ENCODE results near the gene WDR46.

Gene WDR46

GRCh38 chr6:33279257-33279695, 9.8 kb downstream of the WDR46 start:
- TF ChIP-seq FOXP2 (optimal IDR thresholded peaks at IDR 0.05; ENCODE audit: borderline replicate concordance, extremely low read depth, extremely low read length, insufficient read depth) (no peak), TAF1 (IDR thresholded peaks at IDR 0.05; ENCODE audit: borderline replicate concordance, insufficient read depth, low read length) (no peak), POLR2AphosphoS5 (IDR thresholded peaks at IDR 0.05; ENCODE audit: low read depth, low read length) (no peak), SIN3A (IDR thresholded peaks at IDR 0.05; ENCODE audit: borderline replicate concordance, insufficient read depth, low read length) (no peak)
- TF ChIP-seq, protein P1, sequence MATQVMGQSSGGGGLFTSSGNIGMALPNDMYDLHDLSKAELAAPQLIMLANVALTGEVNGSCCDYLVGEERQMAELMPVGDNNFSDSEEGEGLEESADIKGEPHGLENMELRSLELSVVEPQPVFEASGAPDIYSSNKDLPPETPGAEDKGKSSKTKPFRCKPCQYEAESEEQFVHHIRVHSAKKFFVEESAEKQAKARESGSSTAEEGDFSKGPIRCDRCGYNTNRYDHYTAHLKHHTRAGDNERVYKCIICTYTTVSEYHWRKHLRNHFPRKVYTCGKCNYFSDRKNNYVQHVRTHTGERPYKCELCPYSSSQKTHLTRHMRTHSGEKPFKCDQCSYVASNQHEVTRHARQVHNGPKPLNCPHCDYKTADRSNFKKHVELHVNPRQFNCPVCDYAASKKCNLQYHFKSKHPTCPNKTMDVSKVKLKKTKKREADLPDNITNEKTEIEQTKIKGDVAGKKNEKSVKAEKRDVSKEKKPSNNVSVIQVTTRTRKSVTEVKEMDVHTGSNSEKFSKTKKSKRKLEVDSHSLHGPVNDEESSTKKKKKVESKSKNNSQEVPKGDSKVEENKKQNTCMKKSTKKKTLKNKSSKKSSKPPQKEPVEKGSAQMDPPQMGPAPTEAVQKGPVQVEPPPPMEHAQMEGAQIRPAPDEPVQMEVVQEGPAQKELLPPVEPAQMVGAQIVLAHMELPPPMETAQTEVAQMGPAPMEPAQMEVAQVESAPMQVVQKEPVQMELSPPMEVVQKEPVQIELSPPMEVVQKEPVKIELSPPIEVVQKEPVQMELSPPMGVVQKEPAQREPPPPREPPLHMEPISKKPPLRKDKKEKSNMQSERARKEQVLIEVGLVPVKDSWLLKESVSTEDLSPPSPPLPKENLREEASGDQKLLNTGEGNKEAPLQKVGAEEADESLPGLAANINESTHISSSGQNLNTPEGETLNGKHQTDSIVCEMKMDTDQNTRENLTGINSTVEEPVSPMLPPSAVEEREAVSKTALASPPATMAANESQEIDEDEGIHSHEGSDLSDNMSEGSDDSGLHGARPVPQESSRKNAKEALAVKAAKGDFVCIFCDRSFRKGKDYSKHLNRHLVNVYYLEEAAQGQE (IDR thresholded peaks at IDR 0.05; ENCODE audit: insufficient read depth in 1 of 2, low read depth in 2 of 2, low read length in 2 of 2), result no peak

DNA sequence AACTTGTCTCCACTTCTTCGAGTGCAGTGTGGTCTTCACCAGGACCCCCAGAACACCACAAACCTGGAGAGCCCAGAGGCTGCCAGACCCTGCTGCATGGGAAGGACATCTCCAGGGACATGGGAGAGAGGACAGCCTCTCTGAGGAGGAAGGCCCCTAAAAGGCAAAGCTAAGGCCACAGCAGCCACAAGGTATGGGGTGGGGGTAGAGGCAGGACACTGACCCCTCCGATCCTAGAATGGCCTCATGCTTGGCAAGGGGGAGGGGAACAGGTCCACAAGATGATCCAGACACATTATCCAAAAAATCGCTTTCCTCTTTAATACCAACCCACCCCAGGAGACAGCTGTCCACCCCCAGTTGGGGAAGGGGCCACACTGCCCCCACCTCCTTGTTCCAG, 10.2 kb downstream of the WDR46 start:
- no peak for TF ChIP-seq POLR2AphosphoS5 (IDR thresholded peaks at IDR 0.05; ENCODE audit: low read depth, low read length)
- TF ChIP-seq, protein P1 (IDR thresholded peaks at IDR 0.05; ENCODE audit: insufficient read depth in 1 of 2, low read depth in 2 of 2, low read length in 2 of 2), result no peak
- TF ChIP-seq TAF1 (IDR thresholded peaks at IDR 0.05; ENCODE audit: borderline replicate concordance, insufficient read depth, low read length), result no peak
- no peak for TF ChIP-seq SIN3A (IDR thresholded peaks at IDR 0.05; ENCODE audit: borderline replicate concordance, insufficient read depth, low read length)
- TF ChIP-seq FOXP2 (optimal IDR thresholded peaks at IDR 0.05; ENCODE audit: borderline replicate concordance, extremely low read depth, extremely low read length, insufficient read depth), result no peak

DNA sequence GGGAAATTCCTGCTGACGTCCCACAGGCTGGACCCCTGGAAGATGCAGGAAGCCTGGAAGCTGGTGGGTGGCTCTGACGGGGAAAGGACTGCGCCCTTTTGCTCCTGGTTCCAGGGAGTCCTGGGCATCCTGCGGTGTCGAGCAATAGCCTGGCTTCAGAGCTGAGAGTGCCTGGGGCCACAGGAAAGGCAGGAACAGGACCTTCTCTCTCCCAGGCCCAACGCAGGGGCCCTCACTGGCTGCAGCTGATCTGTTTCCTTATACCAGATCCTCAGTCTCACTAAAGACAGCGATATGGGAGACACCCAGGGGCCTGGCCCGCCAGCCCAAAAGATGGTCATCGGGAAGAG, 10.7 kb downstream of the WDR46 start:
- TF ChIP-seq FOXP2 (optimal IDR thresholded peaks at IDR 0.05; ENCODE audit: borderline replicate concordance, extremely low read depth, extremely low read length, insufficient read depth) (no peak), TAF1 (IDR thresholded peaks at IDR 0.05; ENCODE audit: borderline replicate concordance, insufficient read depth, low read length) (no peak), POLR2AphosphoS5 (IDR thresholded peaks at IDR 0.05; ENCODE audit: low read depth, low read length) (no peak), SIN3A (IDR thresholded peaks at IDR 0.05; ENCODE audit: borderline replicate concordance, insufficient read depth, low read length) (no peak)
- TF ChIP-seq, protein P1 (IDR thresholded peaks at IDR 0.05; ENCODE audit: insufficient read depth in 1 of 2, low read depth in 2 of 2, low read length in 2 of 2), result no peak

DNA sequence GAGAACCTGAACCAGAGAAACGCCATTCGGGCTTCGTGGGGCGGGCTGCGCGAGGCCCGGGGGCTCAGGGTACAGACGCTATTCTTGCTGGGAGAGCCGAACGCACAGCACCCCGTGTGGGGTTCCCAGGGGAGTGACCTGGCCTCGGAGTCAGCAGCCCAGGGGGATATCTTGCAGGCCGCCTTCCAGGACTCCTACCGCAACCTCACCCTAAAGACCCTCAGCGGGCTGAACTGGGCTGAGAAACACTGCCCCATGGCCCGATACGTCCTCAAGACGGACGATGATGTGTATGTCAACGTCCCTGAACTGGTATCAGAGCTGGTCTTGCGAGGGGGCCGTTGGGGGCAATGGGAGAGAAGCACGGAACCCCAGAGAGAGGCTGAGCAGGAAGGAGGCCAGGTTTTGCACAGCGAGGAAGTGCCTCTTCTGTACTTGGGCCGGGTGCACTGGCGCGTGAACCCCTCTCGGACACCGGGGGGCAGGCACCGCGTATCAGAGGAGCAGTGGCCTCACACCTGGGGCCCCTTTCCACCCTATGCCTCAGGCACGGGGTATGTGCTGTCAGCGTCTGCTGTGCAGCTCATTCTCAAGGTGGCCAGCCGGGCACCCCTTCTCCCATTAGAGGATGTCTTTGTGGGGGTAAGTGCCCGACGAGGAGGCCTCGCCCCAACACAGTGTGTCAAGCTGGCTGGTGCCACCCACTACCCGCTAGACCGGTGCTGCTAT, 11.2 kb downstream of the WDR46 start:
- TF ChIP-seq FOXP2 (optimal IDR thresholded peaks at IDR 0.05; ENCODE audit: borderline replicate concordance, extremely low read depth, extremely low read length, insufficient read depth), result no peak
- no peak for TF ChIP-seq TAF1 (IDR thresholded peaks at IDR 0.05; ENCODE audit: borderline replicate concordance, insufficient read depth, low read length)
- TF ChIP-seq, protein P1 (IDR thresholded peaks at IDR 0.05; ENCODE audit: insufficient read depth in 1 of 2, low read depth in 2 of 2, low read length in 2 of 2), result no peak
- TF ChIP-seq SIN3A (IDR thresholded peaks at IDR 0.05; ENCODE audit: borderline replicate concordance, insufficient read depth, low read length), result no peak
- TF ChIP-seq POLR2AphosphoS5 (IDR thresholded peaks at IDR 0.05; ENCODE audit: low read depth, low read length), result no peak; the same call in 1 of the 2 replicates
